Osteocyte (in vitro differentiated cells): ENCODE results near the gene GTSF1L. TPM values are rescaled to one million over a fixed set of nuclear protein-coding genes. Genes with fewer than 3 reads are reported as not detected.

ENCODE experiments used
- DNase-seq: peaks from one replicate; pipeline ENCODE4 v3.0.0; 2021; ENCODE audit warnings: mixed read lengths; ENCODE audit not compliant: unreplicated experiment; ENCODE audit errors: extremely low spot score
- H3K27ac Mint-ChIP-seq: one replicate; pipeline ENCODE4 v1.8.0; 2021; ENCODE audit warnings: mild to moderate bottlenecking, mixed read lengths; ENCODE audit not compliant: unreplicated experiment
- H3K27me3 Mint-ChIP-seq: one replicate; pipeline ENCODE4 v1.8.0; 2021; ENCODE audit warnings: mixed read lengths; ENCODE audit not compliant: unreplicated experiment
- H3K36me3 Mint-ChIP-seq: one replicate; pipeline ENCODE4 v1.8.0; 2021; ENCODE audit warnings: mixed read lengths; ENCODE audit not compliant: unreplicated experiment
- H3K4me1 Mint-ChIP-seq: one replicate; pipeline ENCODE4 v1.8.0; 2021; ENCODE audit warnings: mixed read lengths; ENCODE audit not compliant: unreplicated experiment
- H3K4me3 Mint-ChIP-seq: one replicate; pipeline ENCODE4 v1.8.0; 2021; ENCODE audit warnings: mild to moderate bottlenecking, moderate library complexity, mixed read lengths; ENCODE audit not compliant: unreplicated experiment
- H3K9me3 Mint-ChIP-seq: one replicate; pipeline ENCODE4 v1.8.0; 2021; ENCODE audit warnings: mixed read lengths; ENCODE audit not compliant: unreplicated experiment
- total RNA-seq: library from RNA; stranded (reverse); gene quantifications from 2 replicates; pipeline ENCODE4 v1.2.1, GENCODE V29; 2021
- TF ChIP-seq, protein P1 (sequence below): fragments of 200-600 bp; sonication (generic); IDR thresholded peaks from 2 replicates; pipeline ENCODE4 v1.5.0; 2021; ENCODE audit warnings: antibody characterized with exemption, mild to moderate bottlenecking, moderate library complexity

The GTSF1L gene
- total RNA-seq, 1 donor from 2014 or later: not detected

DNA sequence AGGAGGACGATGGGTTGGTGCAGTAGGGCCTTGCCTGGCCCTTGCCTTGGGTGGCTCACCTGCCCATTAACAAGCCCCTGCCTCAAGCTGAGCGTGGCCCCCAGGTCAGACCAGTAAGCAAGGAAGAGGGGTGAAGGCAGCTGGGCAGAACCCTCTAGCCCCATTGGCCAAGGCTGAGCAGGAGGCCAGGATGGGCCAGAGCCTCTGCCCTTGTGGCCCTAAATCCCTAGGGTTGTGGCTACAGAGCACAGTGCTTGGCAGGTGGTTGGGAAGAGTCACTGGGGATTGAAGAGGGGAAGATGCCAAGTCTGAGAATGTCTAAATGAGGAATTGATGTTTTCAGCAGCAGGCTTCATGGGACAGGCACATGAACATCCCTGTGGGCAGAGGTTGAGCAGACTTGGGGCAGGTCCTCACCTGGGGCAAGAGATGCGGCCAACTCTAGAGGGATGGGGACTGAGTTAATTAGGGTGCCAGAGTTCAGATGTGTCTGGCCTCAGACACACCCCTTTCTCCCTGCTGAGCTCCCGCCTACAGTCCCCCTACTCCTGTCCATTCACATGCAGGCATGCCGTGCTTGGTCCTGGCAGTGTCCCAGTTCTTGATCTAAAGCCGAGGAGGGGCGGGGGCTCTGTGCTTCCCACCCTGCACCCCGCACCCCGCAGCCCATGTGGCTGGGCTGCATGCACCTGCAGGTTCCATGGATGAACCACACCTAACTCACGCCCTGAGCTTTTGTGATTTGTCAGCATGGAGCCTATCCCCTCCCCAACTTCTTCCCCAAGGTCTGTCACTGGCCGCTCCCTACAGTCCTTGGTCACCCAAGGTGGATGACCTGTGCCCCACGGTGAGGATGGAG is 9.8 kb downstream of the GTSF1L start:
- Mint-ChIP-seq H3K27ac (no peak overlapping the region), H3K27me3 (no peaks in the 10 kb centered on the region), H3K4me1 (no peaks in the 10 kb centered on the region), H3K9me3 (no peaks in the 10 kb centered on the region), H3K36me3 (peaks cover 3% of the 10 kb centered on the region), H3K4me3 (no peak overlapping the region)
- TF ChIP-seq, protein P1, sequence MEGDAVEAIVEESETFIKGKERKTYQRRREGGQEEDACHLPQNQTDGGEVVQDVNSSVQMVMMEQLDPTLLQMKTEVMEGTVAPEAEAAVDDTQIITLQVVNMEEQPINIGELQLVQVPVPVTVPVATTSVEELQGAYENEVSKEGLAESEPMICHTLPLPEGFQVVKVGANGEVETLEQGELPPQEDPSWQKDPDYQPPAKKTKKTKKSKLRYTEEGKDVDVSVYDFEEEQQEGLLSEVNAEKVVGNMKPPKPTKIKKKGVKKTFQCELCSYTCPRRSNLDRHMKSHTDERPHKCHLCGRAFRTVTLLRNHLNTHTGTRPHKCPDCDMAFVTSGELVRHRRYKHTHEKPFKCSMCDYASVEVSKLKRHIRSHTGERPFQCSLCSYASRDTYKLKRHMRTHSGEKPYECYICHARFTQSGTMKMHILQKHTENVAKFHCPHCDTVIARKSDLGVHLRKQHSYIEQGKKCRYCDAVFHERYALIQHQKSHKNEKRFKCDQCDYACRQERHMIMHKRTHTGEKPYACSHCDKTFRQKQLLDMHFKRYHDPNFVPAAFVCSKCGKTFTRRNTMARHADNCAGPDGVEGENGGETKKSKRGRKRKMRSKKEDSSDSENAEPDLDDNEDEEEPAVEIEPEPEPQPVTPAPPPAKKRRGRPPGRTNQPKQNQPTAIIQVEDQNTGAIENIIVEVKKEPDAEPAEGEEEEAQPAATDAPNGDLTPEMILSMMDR: no peak
- DNase-seq: no peak

DNA sequence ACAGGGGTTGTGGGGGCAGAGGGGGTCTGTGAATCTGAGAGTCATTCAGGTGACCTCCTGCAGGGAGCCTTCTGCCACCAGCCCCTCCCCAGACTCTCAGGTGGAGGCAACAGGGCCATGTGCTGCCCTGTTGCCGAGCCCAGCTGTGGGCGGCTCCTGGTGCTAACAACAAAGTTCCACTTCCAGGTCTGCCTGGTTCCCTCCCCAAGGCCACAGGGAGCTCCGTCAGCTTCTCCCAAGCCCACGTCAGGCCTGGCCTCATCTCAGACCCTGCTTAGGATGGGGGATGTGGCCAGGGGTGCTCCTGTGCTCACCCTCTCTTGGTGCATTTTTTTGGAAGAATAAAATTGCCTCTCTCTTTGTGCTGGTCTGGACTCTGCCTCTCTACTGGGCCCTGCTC is 10.7 kb downstream of the GTSF1L start:
- Mint-ChIP-seq H3K4me1 (no peaks in the 10 kb centered on the region), H3K4me3 (no peak overlapping the region), H3K9me3 (no peaks in the 10 kb centered on the region), H3K27me3 (no peaks in the 10 kb centered on the region), H3K36me3 (peaks cover 6% of the 10 kb centered on the region), H3K27ac (no peak overlapping the region)
- no peak for DNase-seq
- TF ChIP-seq, protein P1: no peak

DNA sequence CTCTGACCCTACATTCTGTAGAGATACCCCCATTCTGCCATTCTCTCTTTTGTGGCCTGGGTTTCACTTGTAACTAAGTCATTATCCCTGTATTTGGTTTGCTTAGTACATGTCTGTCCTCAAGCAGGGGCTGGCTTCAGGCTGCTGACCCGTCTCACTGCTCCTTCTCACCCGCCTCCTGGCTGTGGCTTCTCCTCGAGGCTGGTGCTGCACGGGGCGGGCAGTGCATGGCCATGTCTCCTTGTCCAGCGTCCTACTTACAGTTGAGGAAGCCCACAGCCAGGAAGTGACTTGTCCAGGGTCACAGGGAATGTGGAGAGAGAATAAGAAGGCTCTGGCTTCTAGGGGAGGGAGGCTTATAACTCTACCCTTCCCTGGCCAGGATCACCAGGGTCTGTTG is 11.3 kb downstream of the GTSF1L start:
- H3K4me3 Mint-ChIP-seq: no peak overlapping the region
- H3K27me3 Mint-ChIP-seq: no peaks in the 10 kb centered on the region
- H3K4me1 Mint-ChIP-seq: no peaks in the 10 kb centered on the region
- no peak overlapping the region for H3K27ac Mint-ChIP-seq
- no peak for DNase-seq
- peaks cover 7% of the 10 kb centered on the region for H3K36me3 Mint-ChIP-seq
- TF ChIP-seq, protein P1: no peak
- no peaks in the 10 kb centered on the region for H3K9me3 Mint-ChIP-seq

DNA sequence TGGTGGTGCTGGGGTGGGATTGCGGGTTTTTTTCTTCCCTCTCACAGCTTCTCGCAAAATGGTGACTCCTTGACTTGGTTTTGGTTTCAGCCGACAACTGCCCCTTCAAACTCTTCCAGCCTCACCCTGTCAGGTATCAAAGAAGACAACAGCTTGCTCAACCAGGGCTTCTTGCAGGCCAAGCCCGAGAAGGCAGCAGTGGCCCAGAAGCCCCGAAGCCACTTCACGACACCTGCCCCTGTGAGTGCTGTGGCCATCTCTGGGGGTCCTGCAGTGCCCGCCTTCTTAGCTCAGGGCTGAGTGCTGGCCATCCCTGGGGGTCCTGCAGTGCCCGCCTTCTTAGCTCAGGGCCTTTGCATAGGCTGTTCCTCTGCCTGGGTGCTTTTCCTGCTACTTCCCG is 11.8 kb downstream of the GTSF1L start:
- H3K27me3 Mint-ChIP-seq: no peaks in the 10 kb centered on the region
- no peak overlapping the region for H3K4me3 Mint-ChIP-seq
- no peak for DNase-seq
- H3K9me3 Mint-ChIP-seq: no peaks in the 10 kb centered on the region
- peaks cover 7% of the 10 kb centered on the region for H3K36me3 Mint-ChIP-seq
- TF ChIP-seq, protein P1: no peak
- no peak overlapping the region for H3K27ac Mint-ChIP-seq
- H3K4me1 Mint-ChIP-seq: no peaks in the 10 kb centered on the region

DNA sequence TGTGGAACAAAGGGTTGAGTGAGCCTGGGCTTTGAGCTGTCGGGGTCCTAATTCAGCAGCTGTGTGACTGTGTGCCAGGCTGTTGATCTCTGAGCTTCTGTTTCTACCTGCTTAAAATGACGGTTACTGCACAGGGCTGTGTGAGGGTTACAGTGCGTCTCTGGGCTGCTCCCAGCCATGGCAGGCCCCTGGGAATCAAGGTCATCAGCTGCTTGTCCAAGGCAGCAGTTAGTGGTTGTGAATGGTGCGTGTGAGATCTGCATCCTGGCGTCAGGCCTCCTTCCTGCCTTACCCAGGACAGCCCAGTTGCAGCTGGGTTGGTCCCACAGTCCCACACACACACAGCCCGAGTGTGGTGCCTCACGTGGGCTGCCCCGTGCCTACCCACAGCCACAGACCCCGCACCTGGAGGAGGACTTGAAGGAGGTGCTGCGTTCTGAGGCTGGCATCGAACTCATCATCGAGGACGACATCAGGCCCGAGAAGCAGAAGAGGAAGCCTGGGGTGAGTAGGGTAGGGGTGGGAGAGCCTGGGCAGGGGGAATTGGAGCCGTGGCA is 15.6 kb downstream of the GTSF1L start:
- TF ChIP-seq, protein P1: no peak
- DNase-seq: no peak
- H3K4me1 Mint-ChIP-seq: no peaks in the 10 kb centered on the region
- no peak overlapping the region for H3K27ac Mint-ChIP-seq
- H3K27me3 Mint-ChIP-seq: no peaks in the 10 kb centered on the region
- H3K4me3 Mint-ChIP-seq: no peak overlapping the region
- H3K36me3 Mint-ChIP-seq: peaks cover 13% of the 10 kb centered on the region
- no peaks in the 10 kb centered on the region for H3K9me3 Mint-ChIP-seq
